HEK293 (cell line): ENCODE measurements around the gene CBY1.

Source experiments
- CTCF ChIP-seq: fragments of 450-650 bp; formaldehyde crosslinking; IDR thresholded peaks from 2 replicates; pipeline ENCODE4 v1.5.1; 2016; ENCODE audit warnings: missing biosample characterization, missing genetic modification characterization
- HOXC10 ChIP-seq: sonication (generic); formaldehyde crosslinking; IDR thresholded peaks from 2 replicates; pipeline ENCODE4 v1.8.1; 2023; ENCODE audit warnings: mild to moderate bottlenecking, missing genetic modification reagents
- MZF1 ChIP-seq: fragments of 450-650 bp; formaldehyde crosslinking; IDR thresholded peaks from 2 replicates; pipeline ENCODE4 v1.5.1; 2017; ENCODE audit warnings: missing biosample characterization, missing genetic modification characterization, borderline replicate concordance
- REST ChIP-seq: fragments of 450-650 bp; formaldehyde crosslinking; IDR thresholded peaks from 2 replicates; pipeline ENCODE4 v1.5.1; 2016; ENCODE audit warnings: missing biosample characterization, missing genetic modification characterization
- ZNF175 ChIP-seq: fragments of 450-650 bp; formaldehyde crosslinking; IDR thresholded peaks from 2 replicates; pipeline ENCODE4 v1.5.1; 2016; ENCODE audit warnings: missing biosample characterization, missing genetic modification characterization
- ZNF292 ChIP-seq: fragments of 450-650 bp; formaldehyde crosslinking; IDR thresholded peaks from 2 replicates; pipeline ENCODE4 v1.5.1; 2016; ENCODE audit warnings: low read depth, missing biosample characterization, missing genetic modification characterization, borderline replicate concordance
- ZNF350 ChIP-seq: fragments of 450-650 bp; formaldehyde crosslinking; IDR thresholded peaks from 2 replicates; pipeline ENCODE4 v1.5.0; 2017; ENCODE audit warnings: missing biosample characterization, mild to moderate bottlenecking, missing genetic modification characterization
- ZNF416 ChIP-seq: fragments of 450-650 bp; formaldehyde crosslinking; IDR thresholded peaks from 2 replicates; pipeline ENCODE4 v1.5.1; 2016; ENCODE audit warnings: missing biosample characterization, missing genetic modification characterization
- ZNF530 ChIP-seq: fragments of 450-650 bp; formaldehyde crosslinking; IDR thresholded peaks from 2 replicates; pipeline ENCODE4 v1.5.1; 2016; ENCODE audit warnings: low read depth, missing biosample characterization, missing genetic modification characterization
- ZNF561 ChIP-seq: fragments of 450-650 bp; IDR thresholded peaks from 2 replicates; pipeline ENCODE4 v1.5.1; 2018; ENCODE audit warnings: missing biosample characterization, missing genetic modification characterization, borderline replicate concordance
- ZNF768 ChIP-seq: fragments of 450-650 bp; formaldehyde crosslinking; IDR thresholded peaks from 2 replicates; pipeline ENCODE4 v1.5.1; 2018; ENCODE audit warnings: missing biosample characterization, mild to moderate bottlenecking, missing genetic modification characterization

GRCh38 chr22:38652859-38653258 is 3.6 kb upstream of the CBY1 start:
- TF ChIP-seq ZNF350 (tag by site-specific recombination), result no peak
- no peak for TF ChIP-seq ZNF175
- TF ChIP-seq HOXC10 (CRISPR knock-in tag), result no peak
- no peak for TF ChIP-seq ZNF561
- TF ChIP-seq ZNF292, result no peak
- TF ChIP-seq ZNF530 (tag by site-specific recombination), result no peak
- no peak for TF ChIP-seq CTCF (tag by site-specific recombination)
- no peak for TF ChIP-seq ZNF768 (tag by site-specific recombination)
- TF ChIP-seq MZF1 (tag by site-specific recombination), result no peak
- TF ChIP-seq ZNF416 (tag by site-specific recombination), result no peak
- no peak for TF ChIP-seq REST (tag by site-specific recombination)
